NCI-H82 treated with DMSO at 0.1 percent for 48 hours (cell line): ENCODE results near the gene DACH1.
"Not testable (repeated sequence)": the region's sequence is repeated elsewhere in the genome, so short reads cannot be mapped to it uniquely, and the experiment has no call there.

Experiments used
- DNase-seq: peaks from one replicate; lab custom pipeline; 2025; ENCODE audit not compliant: unreplicated experiment; lab: John Stamatoyannopoulos, UW

Gene DACH1

GRCh38 chr13:71867131-71867814 lies at the start of gene DACH1:
TSS of gene DACH1 (minus strand) at chr13:71867204.
- DNase-seq = peak; percentile 99

GRCh38 chr13:71913717-71914116 lies 46.7 kb upstream of the DACH1 start:
- no peak for DNase-seq

GRCh38 chr13:71912524-71912923 lies 45.5 kb upstream of the DACH1 start:
- DNase-seq = no peak

- DNase-seq = no peak
Observed at GRCh38 chr13:71906448-71906847, 39.4 kb upstream of the DACH1 start.

- no peak for DNase-seq
Observed at GRCh38 chr13:71902676-71903075, 35.7 kb upstream of the DACH1 start.

- DNase-seq = not testable (repeated sequence)
Observed at GRCh38 chr13:71893506-71893905, 26.5 kb upstream of the DACH1 start.

- DNase-seq = no peak
Observed at GRCh38 chr13:71886880-71887279, 19.9 kb upstream of the DACH1 start.

- DNase-seq = no peak
Observed at GRCh38 chr13:71882120-71882519, 15.1 kb upstream of the DACH1 start.

GRCh38 chr13:71880753-71881541 lies 13.9 kb upstream of the DACH1 start:
- no peak for DNase-seq

GRCh38 chr13:71879808-71880344 lies 12.9 kb upstream of the DACH1 start:
- no peak for DNase-seq

GRCh38 chr13:71879129-71879535 lies 12.1 kb upstream of the DACH1 start:
- peak; percentile 74 for DNase-seq

GRCh38 chr13:71877256-71877653 lies 10.3 kb upstream of the DACH1 start:
- DNase-seq = no peak

GRCh38 chr13:71876648-71877255 lies 9.7 kb upstream of the DACH1 start:
- no peak for DNase-seq

- no peak for DNase-seq
Observed at GRCh38 chr13:71875823-71876222, 8.8 kb upstream of the DACH1 start.

- no peak for DNase-seq
Observed at GRCh38 chr13:71874458-71874857, 7.5 kb upstream of the DACH1 start.

- no peak for DNase-seq
Observed at GRCh38 chr13:71873418-71874247, 6.6 kb upstream of the DACH1 start.

GRCh38 chr13:71871844-71872243 lies 4.8 kb upstream of the DACH1 start:
- no peak for DNase-seq

- no peak for DNase-seq
Observed at GRCh38 chr13:71871176-71871754, 4.3 kb upstream of the DACH1 start.

GRCh38 chr13:71870100-71870499 lies 3.1 kb upstream of the DACH1 start:
- DNase-seq = peak; percentile 43

GRCh38 chr13:71869274-71869673 lies 2.3 kb upstream of the DACH1 start:
- DNase-seq = peak; percentile 38
